Mesodermal cell (in vitro differentiated cells): Measurements from ENCODE around the gene TCAP.

ENCODE experiments used
- H3K27ac ChIP-seq: 2 replicates; pipeline ENCODE4 v1.7.0; 2013; ENCODE audit warnings: mild to moderate bottlenecking, low read depth, low read length, moderate library complexity; ENCODE audit not compliant: severe bottlenecking
- H3K36me3 ChIP-seq: 2 replicates; pipeline ENCODE4 v1.7.1; 2013; ENCODE audit warnings: mild to moderate bottlenecking, low read length, moderate library complexity; ENCODE audit not compliant: control insufficient read depth, insufficient read depth
- H3K4me1 ChIP-seq: one replicate; pipeline ENCODE4 v1.7.1; 2013; ENCODE audit warnings: mild to moderate bottlenecking, low read length; ENCODE audit not compliant: insufficient read depth, control insufficient read depth, poor library complexity, severe bottlenecking
- H3K4me3 ChIP-seq: 2 replicates; pipeline ENCODE4 v1.7.0; 2013; ENCODE audit warnings: low read length, control low read depth, mild to moderate bottlenecking; ENCODE audit not compliant: insufficient read depth, poor library complexity, severe bottlenecking; ENCODE audit errors: extremely low read depth
- H3K9me3 ChIP-seq: 2 replicates; pipeline ENCODE4 v1.7.1; 2013; ENCODE audit warnings: mild to moderate bottlenecking, low read length, moderate library complexity; ENCODE audit not compliant: control insufficient read depth
- WGBS, 2 experiments: methylation state at CpG; one replicate each; pipeline ENCODE4 v1.1.5; 2013; ENCODE audit warnings: missing lambda C conversion rate in 2 of 2; ENCODE audit not compliant: insufficient coverage in 2 of 2; 5-methylcytosine and 5-hydroxymethylcytosine counted together

The TCAP gene

DNA sequence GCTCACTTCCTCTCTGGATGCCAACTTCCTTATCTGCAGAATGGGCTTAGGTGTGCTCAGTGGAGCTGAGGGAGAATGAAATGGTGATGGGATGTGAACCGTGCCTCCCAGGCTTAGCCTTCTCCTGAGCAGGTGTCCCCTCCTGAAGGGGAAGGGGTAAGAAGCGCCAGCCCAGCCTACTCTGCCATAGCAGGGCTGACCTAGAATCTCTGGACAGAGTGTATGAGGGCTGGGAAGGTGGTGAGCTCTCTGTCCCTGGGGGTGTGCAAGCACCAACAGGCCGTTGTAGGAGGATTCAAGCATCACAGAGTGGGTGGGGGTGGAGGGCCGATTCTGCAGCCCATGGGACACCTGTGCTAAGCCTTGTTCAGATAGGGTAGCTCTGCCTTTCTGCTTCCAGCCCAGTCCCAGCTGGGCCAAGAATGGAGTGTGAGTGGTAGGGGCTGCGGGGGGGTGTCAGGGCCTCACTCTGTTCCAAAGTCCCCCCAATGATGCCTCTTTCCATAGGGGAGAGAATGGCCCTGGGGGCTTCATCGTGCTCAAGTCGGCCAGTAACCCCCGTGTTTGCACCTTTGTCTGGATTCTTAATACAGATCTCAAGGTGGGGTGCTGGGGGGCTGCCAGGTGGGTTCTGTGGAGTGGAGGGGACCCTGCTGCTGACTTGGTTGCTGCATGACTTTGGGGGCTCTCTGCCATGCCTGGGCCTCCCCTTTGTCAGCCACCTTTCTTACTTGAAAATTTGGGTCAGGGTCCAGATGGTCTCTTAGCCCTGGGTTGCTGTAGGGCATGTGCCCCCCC is 3.2 kb upstream of the TCAP start:
- 83 to 91% methylated on average over 4 to 8 of the region's 8 CpGs for WGBS, 2 experiments
- Histone ChIP-seq H3K9me3 (no peaks in the 10 kb centered on the region), H3K36me3 (peaks cover 31% of the 10 kb centered on the region), H3K4me1 (peaks cover 10% of the 10 kb centered on the region), H3K27ac (no peak overlapping the region), H3K4me3 (no peak overlapping the region)

- peaks cover 16% of the 10 kb centered on the region for H3K4me1 ChIP-seq
- peaks cover 31% of the 10 kb centered on the region for H3K36me3 ChIP-seq
- WGBS, 2 experiments = 91 to 93% methylated on average over 17 to 18 of the region's 22 CpGs
- no peaks in the 10 kb centered on the region for H3K9me3 ChIP-seq
- H3K4me3 ChIP-seq = no peak overlapping the region
- H3K27ac ChIP-seq = no peak overlapping the region
These were observed 2.4 kb upstream of the TCAP start for GRCh38 chr17:39662551-39663339.

- Histone ChIP-seq H3K4me3 (no peak overlapping the region), H3K4me1 (peaks cover 20% of the 10 kb centered on the region), H3K9me3 (no peaks in the 10 kb centered on the region), H3K36me3 (peaks cover 27% of the 10 kb centered on the region), H3K27ac (no peak overlapping the region)
- no CpG with 5 or more reads among the region's 4 CpGs for WGBS, 2 experiments
These were observed 1.8 kb upstream of the TCAP start for GRCh38 chr17:39663340-39663687.

DNA sequence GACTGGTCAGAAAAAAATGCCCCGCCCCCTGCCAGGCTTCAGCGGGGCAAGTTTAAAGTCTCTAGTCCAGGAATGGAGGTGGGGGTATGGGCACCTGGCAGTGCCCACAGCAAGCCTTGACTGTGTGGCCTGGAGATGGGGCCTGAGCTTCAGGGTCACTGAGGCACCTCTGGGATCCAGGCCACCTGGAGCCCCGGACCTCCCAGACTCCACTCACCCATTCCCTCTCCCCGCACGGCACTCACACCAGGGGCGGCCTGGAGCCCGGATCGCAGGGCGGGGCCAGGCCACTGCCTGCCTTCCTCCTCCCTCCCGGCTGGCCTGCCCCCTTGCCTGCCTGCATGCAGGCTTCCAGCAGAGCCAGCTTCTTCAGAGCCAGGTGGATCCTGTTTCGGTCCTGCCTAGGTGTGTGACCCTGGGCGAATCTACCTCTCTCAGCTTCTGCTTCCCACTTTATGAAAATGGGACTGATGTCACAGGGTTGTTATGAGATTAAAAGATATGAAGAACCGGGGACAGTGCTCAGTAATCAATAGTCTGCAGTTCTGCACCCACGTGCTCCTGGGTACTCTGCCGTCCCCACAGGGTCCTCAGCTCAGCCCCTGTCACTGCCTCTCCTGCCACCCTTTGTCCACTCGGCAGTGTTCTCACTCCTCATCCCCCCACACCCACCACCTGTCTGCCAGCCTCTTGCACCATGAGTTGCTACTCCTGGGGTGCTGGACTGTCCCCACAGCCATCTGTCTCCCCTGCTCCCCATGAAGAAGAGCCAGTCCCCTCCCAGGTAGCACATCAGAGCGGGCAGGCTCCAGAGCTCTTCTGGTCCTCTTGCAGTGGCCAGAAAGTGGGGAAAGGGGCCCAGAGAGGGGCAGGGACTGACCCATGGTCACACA is 1.2 kb upstream of the TCAP start:
- H3K4me1 ChIP-seq = peaks cover 20% of the 10 kb centered on the region
- H3K4me3 ChIP-seq = no peak overlapping the region
- peaks cover 21% of the 10 kb centered on the region for H3K36me3 ChIP-seq
- H3K27ac ChIP-seq = no peak overlapping the region
- 19 to 33% methylated on average over 12 to 13 of the region's 17 CpGs for WGBS, 2 experiments
- no peaks in the 10 kb centered on the region for H3K9me3 ChIP-seq

DNA sequence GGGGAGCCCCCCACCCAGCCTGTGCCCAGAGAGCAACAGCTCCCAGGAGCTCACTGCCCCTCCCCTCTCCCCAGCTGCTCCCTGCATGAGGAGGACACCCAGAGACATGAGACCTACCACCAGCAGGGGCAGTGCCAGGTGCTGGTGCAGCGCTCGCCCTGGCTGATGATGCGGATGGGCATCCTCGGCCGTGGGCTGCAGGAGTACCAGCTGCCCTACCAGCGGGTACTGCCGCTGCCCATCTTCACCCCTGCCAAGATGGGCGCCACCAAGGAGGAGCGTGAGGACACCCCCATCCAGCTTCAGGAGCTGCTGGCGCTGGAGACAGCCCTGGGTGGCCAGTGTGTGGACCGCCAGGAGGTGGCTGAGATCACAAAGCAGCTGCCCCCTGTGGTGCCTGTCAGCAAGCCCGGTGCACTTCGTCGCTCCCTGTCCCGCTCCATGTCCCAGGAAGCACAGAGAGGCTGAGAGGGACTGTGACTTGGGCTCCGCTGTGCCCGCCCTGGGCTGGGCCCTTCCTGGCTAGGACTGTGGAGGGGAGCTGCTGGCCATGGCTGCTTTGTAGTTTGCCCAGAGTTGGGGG is 584 bp downstream of the TCAP start:
- Histone ChIP-seq H3K9me3 (no peaks in the 10 kb centered on the region), H3K4me1 (peaks cover 20% of the 10 kb centered on the region), H3K36me3 (peaks cover 6% of the 10 kb centered on the region), H3K27ac (no peak overlapping the region), H3K4me3 (no peak overlapping the region)
- WGBS, 2 experiments = 81 to 88% methylated on average over 10 to 13 of the region's 17 CpGs

DNA sequence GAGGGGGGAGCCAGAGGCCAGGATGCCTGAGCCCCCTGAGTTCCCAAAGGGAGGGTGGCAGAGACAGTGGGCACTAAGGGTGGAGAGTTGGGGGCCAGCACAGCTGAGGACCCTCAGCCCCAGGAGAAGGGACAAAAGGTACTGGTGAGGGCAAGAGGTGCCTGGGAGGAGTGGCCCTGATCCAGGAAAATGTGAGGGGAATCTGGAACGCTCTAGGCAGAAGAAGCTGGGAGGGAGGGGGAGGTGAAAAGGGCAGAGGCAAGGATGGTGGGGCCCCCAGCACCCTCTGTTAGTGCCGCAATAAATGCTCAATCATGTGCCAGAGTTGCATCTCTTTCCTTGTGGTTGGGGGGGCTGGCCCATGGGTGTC is 1.1 kb downstream of the TCAP start:
- 58 to 64% methylated on average over 2 of the region's 2 CpGs for WGBS, 2 experiments
- no peak overlapping the region for H3K27ac ChIP-seq
- peaks cover 4% of the 10 kb centered on the region for H3K36me3 ChIP-seq
- no peak overlapping the region for H3K4me3 ChIP-seq
- H3K9me3 ChIP-seq = no peaks in the 10 kb centered on the region
- H3K4me1 ChIP-seq = peaks cover 20% of the 10 kb centered on the region

DNA sequence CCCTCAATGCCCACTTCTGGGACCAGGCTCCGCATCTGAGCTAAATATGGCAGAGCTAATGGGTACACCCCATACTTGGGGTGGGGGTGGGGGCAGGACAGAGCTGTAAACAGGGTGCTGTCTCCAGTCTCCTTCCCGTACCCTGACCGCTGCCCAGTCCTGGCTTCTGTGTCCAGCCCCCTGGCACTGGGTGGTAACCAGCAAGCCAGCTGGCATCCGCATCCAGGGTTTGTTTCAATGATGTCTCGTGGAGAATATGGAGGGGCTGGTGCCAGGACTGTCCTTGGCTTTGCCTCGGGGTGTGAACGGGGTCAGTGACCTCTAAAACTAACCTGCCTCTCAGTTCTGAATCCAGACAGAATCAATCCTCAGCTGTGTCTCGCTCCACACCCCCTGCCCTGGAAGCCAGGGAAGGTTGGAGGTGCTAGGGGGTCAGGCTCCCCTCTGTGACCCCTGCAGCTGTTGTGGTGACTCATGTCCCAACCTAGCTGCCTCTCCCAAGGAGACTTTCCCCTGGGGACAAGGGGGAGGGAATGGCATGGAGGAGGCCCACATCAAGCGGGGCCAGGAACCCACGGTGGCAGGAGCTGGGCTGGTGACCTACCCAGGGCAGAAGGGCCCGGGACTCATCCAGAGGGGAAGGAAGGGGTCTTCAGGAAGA is 1.6 kb downstream of the TCAP start:
- Histone ChIP-seq H3K9me3 (no peaks in the 10 kb centered on the region), H3K4me3 (no peak overlapping the region), H3K4me1 (peaks cover 20% of the 10 kb centered on the region), H3K36me3 (no peaks in the 10 kb centered on the region), H3K27ac (no peak overlapping the region)
- 75 to 78% methylated on average over 8 to 10 of the region's 11 CpGs for WGBS, 2 experiments

DNA sequence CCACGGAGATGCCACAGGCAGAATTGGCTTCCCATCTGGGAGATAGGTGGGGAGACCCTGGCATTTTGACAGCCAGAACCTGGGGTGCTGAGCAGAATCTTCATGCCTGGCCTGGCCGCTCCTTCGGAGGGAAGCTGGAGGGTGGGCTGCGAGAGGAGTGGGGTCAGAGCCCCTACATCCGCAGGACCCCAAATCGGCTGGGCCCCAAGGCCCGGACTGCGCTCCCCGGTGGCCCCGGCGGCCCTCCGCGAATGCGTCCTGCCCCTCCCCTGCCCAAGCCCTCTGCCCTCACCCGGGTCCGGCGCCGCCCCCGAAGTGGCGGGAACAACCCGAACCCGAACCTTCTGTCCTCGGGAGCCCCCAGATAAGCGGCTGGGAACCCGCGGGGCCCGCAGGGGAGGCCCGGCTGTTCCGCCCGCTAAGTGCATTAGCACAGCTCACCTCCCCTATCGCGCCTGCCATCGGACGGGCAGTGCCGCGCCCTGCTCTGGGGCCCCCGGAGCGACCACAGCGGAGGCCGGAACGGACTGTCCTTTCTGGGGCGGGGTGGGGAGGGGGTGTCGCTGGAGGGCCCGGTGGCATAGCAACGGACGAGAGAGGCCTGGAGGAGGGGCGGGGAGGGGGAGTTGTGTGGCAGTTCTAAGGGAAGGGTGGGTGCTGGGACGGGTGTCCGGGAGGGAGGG is 2.3 kb downstream of the TCAP start:
- Histone ChIP-seq H3K9me3 (no peaks in the 10 kb centered on the region), H3K27ac (no peak overlapping the region), H3K4me1 (peaks cover 20% of the 10 kb centered on the region), H3K36me3 (no peaks in the 10 kb centered on the region), H3K4me3 (peak overlapping the region; percentile 35)
- 10% methylated on average over 18 to 32 of the region's 49 CpGs for WGBS, 2 experiments

- no peak within 1 kb of the TSS for H3K27ac ChIP-seq
These were observed 3.1 kb downstream of the TCAP start, which contains the start of gene PNMT for GRCh38 chr17:39667945-39668924. PNMT (plus strand) TSS chr17:39668453; CDS start chr17:39668476, 23 bp downstream.

More at GRCh38 chr17:39667945-39668924, 3.1 kb downstream of the TCAP start, which contains the start of gene PNMT:
- H3K9me3 ChIP-seq = no peaks in the 10 kb centered on the region
- H3K36me3 ChIP-seq = no peaks in the 10 kb centered on the region
- H3K4me1 ChIP-seq = peaks cover 20% of the 10 kb centered on the region
- peak within 1 kb of the TSS; percentile 35 for H3K4me3 ChIP-seq
- WGBS, 2 experiments = 2% methylated on average over 45 to 69 of the region's 85 CpGs
